ENCODE data around the gene SYCE1. TPM values are rescaled to one million over a fixed set of nuclear protein-coding genes. Genes with fewer than 3 reads are reported as not detected.

The SYCE1 gene
- total RNA-seq, 4 donors from 2014 or later, result 1.8 TPM; not detected in 3

- intact Hi-C loops (cut with DNase I), result no loop called here
Observed at GRCh38 chr10:133537546-133538545, 27.5 kb downstream of the SYCE1 start.

GRCh38 chr10:133536198-133536597 is 29.2 kb downstream of the SYCE1 start:
- intact Hi-C loops (cut with DNase I), result no loop called here
- 47 to 63% methylated on average over 4 of the region's 4 CpGs for WGBS, 2 donors
- H3K4me3 ChIP-seq, result no peak overlapping the region
- H3K27ac ChIP-seq, result no peak overlapping the region
- no peak for TF ChIP-seq CTCF (IDR thresholded peaks at IDR 0.05)
- no peak for TF ChIP-seq POLR2A (IDR thresholded peaks at IDR 0.05)
- H3K4me1 ChIP-seq, result peaks cover 0 to 11% (median 0%) of the 10 kb centered on the region in 3 donors
- H3K36me3 ChIP-seq, result peaks cover 0 to 30% (median 0%) of the 10 kb centered on the region in 3 donors
- H3K27me3 ChIP-seq, result no peaks in the 10 kb centered on the region
- no peak for DNase-seq
- no peaks in the 10 kb centered on the region for H3K9me3 ChIP-seq

More at GRCh38 chr10:133537546-133538545, 27.5 kb downstream of the SYCE1 start:
- no peak overlapping the region for H3K4me3 ChIP-seq
- no peaks in the 10 kb centered on the region for H3K27me3 ChIP-seq
- H3K9me3 ChIP-seq, result no peaks in the 10 kb centered on the region
- whole genome bisulfite sequencing, 2 donors, result 66 to 72% methylated on average over 4 of the region's 4 CpGs
- no peak for DNase-seq
- no peak overlapping the region for H3K27ac ChIP-seq
- TF ChIP-seq POLR2A (IDR thresholded peaks at IDR 0.05), result no peak
- no peak for TF ChIP-seq CTCF (IDR thresholded peaks at IDR 0.05)
- H3K4me1 ChIP-seq, result peaks cover 0 to 11% (median 0%) of the 10 kb centered on the region in 3 donors
- peaks cover 0 to 17% (median 0%) of the 10 kb centered on the region in 3 donors for H3K36me3 ChIP-seq

GRCh38 chr10:133534417-133534816 is 31.0 kb downstream of the SYCE1 start:
- no peak overlapping the region for H3K4me3 ChIP-seq
- peaks cover 0 to 22% (median 0%) of the 10 kb centered on the region in 3 donors for H3K4me1 ChIP-seq
- 82 to 85% methylated on average over 3 to 7 of the region's 7 CpGs for WGBS, 2 donors
- no peaks in the 10 kb centered on the region for H3K9me3 ChIP-seq
- intact Hi-C loops (cut with DNase I), result no loop called here
- peaks cover 0 to 30% (median 0%) of the 10 kb centered on the region in 3 donors for H3K36me3 ChIP-seq
- DNase-seq, result no peak
- H3K27me3 ChIP-seq, result peaks cover 0 to 14% (median 3%) of the 10 kb centered on the region in 4 donors
- TF ChIP-seq POLR2A (IDR thresholded peaks at IDR 0.05), result no peak
- no peak for TF ChIP-seq CTCF (IDR thresholded peaks at IDR 0.05)
- H3K27ac ChIP-seq, result no peak overlapping the region

DNA sequence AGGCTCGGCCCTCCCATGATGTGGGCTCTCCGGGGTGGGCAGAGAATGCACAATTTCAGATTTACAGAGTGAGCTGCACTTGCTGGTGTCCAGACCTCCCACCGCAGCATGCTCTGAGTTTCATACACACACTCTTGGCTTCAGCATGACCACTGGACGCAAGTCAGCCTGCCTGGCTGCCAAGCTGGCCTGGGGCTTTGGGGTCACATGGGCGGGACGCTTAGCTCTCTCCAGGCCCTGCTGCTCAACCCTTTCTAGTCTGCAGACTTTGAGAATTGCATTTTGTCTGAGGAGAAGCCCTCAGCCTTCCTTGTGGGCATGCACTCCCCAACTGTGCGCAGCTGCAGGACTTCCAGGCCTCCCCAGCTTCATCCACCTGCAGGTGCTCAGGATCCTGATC is 32.5 kb downstream of the SYCE1 start:
- no peak for TF ChIP-seq POLR2A (IDR thresholded peaks at IDR 0.05)
- no peak for TF ChIP-seq CTCF (IDR thresholded peaks at IDR 0.05)

DNA sequence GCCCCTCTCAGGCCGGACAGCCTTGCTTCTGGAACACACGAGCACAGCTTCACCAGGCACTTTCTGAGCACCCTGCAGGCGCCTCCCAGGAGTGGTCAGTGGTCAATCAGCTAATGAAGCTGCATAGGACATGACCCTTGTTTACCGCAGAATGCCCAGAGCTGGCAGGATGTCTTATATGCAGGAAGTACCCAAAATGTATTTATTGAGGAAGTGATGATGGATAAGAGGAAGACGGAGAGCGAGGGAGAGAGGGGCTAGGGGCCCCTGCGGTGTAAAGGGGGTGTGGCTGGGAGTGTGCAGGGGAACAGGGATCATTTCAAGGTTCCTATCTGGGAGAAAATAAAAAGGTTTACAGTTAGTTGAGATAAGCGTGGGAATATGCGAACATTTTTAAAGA is 34.9 kb downstream of the SYCE1 start:
- no peak overlapping the region for H3K4me3 ChIP-seq

More for the DNA sequence above, 32.5 kb downstream of the SYCE1 start:
- no peaks in the 10 kb centered on the region for H3K9me3 ChIP-seq
- H3K27ac ChIP-seq, result no peak overlapping the region
- intact Hi-C loops (cut with DNase I), result no loop called here
- no peak for DNase-seq
- peaks cover 0 to 22% (median 0%) of the 10 kb centered on the region in 3 donors for H3K36me3 ChIP-seq
- peaks cover 0 to 29% (median 9%) of the 10 kb centered on the region in 4 donors for H3K27me3 ChIP-seq
- H3K4me3 ChIP-seq, result no peak overlapping the region
- WGBS, 2 donors, result 54 to 95% methylated on average over 2 to 5 of the region's 7 CpGs
- H3K4me1 ChIP-seq, result peaks cover 10 to 37% (median 15%) of the 10 kb centered on the region in 3 donors

More for the DNA sequence above, 34.9 kb downstream of the SYCE1 start:
- Histone ChIP-seq H3K4me1 (peaks cover 10 to 44% (median 15%) of the 10 kb centered on the region in 3 donors), H3K27me3 (peaks cover 0 to 46% (median 11%) of the 10 kb centered on the region in 4 donors), H3K9me3 (no peaks in the 10 kb centered on the region), H3K27ac (no peak overlapping the region), H3K36me3 (peaks cover 0 to 22% (median 0%) of the 10 kb centered on the region in 3 donors)
- 63 to 80% methylated on average over 6 to 9 of the region's 9 CpGs for WGBS, 2 donors
- no peak for DNase-seq
- TF ChIP-seq POLR2A (IDR thresholded peaks at IDR 0.05) (no peak), CTCF (IDR thresholded peaks at IDR 0.05) (no peak)
- intact Hi-C loops (cut with DNase I), result no loop called here
